Loucy (cell line): ENCODE results near the gene SCMH1.

Source experiments
- H2AFZ ChIP-seq: fragments of 200-600 bp; sonication (generic); 2 replicates; pipeline ENCODE4 v1.6.0; 2016; ENCODE audit warnings: antibody characterized with exemption, mild to moderate bottlenecking, low read length, moderate library complexity
- H3F3A ChIP-seq: fragments of 200-600 bp; 2 replicates; pipeline ENCODE4 v1.6.0; 2016; ENCODE audit warnings: antibody characterized with exemption, low read depth, mild to moderate bottlenecking
- H3K27me3 ChIP-seq: fragments of 200-600 bp; sonication (generic); 2 replicates; pipeline ENCODE4 v1.6.1; 2014; ENCODE audit warnings: low read length, mild to moderate bottlenecking; ENCODE audit not compliant: insufficient read depth, poor library complexity, severe bottlenecking
- H3K36me3 ChIP-seq: fragments of 200-600 bp; sonication (generic); 2 replicates; pipeline ENCODE4 v1.6.1; 2016; ENCODE audit warnings: low read length; ENCODE audit not compliant: insufficient read depth
- H3K4me1 ChIP-seq: fragments of 200-600 bp; sonication (generic); 2 replicates; pipeline ENCODE4 v1.5.1; 2014; ENCODE audit warnings: low read length, mild to moderate bottlenecking; ENCODE audit not compliant: insufficient read depth, poor library complexity, severe bottlenecking
- H3K4me2 ChIP-seq: fragments of 200-600 bp; sonication (generic); 2 replicates; pipeline ENCODE4 v1.6.0; 2014; ENCODE audit warnings: antibody characterized with exemption, low read length, low read depth, mild to moderate bottlenecking; ENCODE audit not compliant: poor library complexity, severe bottlenecking
- H3K4me3 ChIP-seq: fragments of 200-600 bp; sonication (generic); 2 replicates; pipeline ENCODE4 v1.5.1; 2014; ENCODE audit warnings: low read length, mild to moderate bottlenecking, mixed read lengths; ENCODE audit not compliant: poor library complexity, severe bottlenecking
- H3K79me2 ChIP-seq: fragments of 200-600 bp; sonication (generic); 2 replicates; pipeline ENCODE4 v1.6.1; 2014; ENCODE audit warnings: low read length; ENCODE audit not compliant: insufficient read depth
- H3K9ac ChIP-seq: fragments of 200-600 bp; sonication (generic); 2 replicates; pipeline ENCODE4 v1.6.0; 2014; ENCODE audit warnings: mild to moderate bottlenecking, low read depth, low read length, moderate library complexity; ENCODE audit not compliant: poor library complexity, severe bottlenecking
- H3K9me2 ChIP-seq: fragments of 200-600 bp; sonication (generic); replicated peaks from 2 replicates; pipeline ENCODE4 v1.6.1; 2016; ENCODE audit warnings: low read depth, low read length, mixed read lengths
- H3K9me3 ChIP-seq: fragments of 200-600 bp; sonication (generic); 2 replicates; pipeline ENCODE4 v1.6.1; 2014; ENCODE audit warnings: mild to moderate bottlenecking, antibody characterized with exemption, low read length, low read depth; ENCODE audit not compliant: insufficient read depth
- H4K20me1 ChIP-seq: fragments of 200-600 bp; sonication (generic); 2 replicates; pipeline ENCODE4 v1.6.0; 2014; ENCODE audit warnings: antibody characterized with exemption, low read length, mild to moderate bottlenecking; ENCODE audit not compliant: insufficient read depth, poor library complexity, severe bottlenecking
- CTCF ChIP-seq: fragments of 200-600 bp; sonication (generic); conservative IDR thresholded peaks from 2 replicates; pipeline ENCODE4 v1.5.1; 2014; ENCODE audit warnings: mild to moderate bottlenecking, antibody characterized with exemption, low read length
- EZH2phosphoT487 ChIP-seq: fragments of 200-600 bp; IDR thresholded peaks from 2 replicates; pipeline ENCODE4 v1.6.1; 2018; ENCODE audit warnings: antibody characterized with exemption, mild to moderate bottlenecking, moderate library complexity, borderline replicate concordance

Gene SCMH1

GRCh38 chr1:41225495-41225894, 16.6 kb downstream of the SCMH1 start:
- H3K9me2 ChIP-seq: no peaks in the 10 kb centered on the region
- H3K27me3 ChIP-seq: no peaks in the 10 kb centered on the region
- H3F3A ChIP-seq: no peaks in the 10 kb centered on the region
- H3K36me3 ChIP-seq: peaks cover under 1% of the 10 kb centered on the region; the same call in 1 of the 2 replicates
- no peak overlapping the region for H3K4me3 ChIP-seq
- no peak overlapping the region for H2AFZ ChIP-seq
- peaks cover 17% of the 10 kb centered on the region for H3K4me1 ChIP-seq
- no peak overlapping the region for H3K4me2 ChIP-seq
- TF ChIP-seq EZH2phosphoT487: no peak
- no peak for TF ChIP-seq CTCF
- H3K79me2 ChIP-seq: peaks cover 99% of the 10 kb centered on the region
- peaks cover 2% of the 10 kb centered on the region; the same call in 1 of the 2 replicates for H3K9me3 ChIP-seq
- peaks cover 43% of the 10 kb centered on the region for H4K20me1 ChIP-seq
- no peak overlapping the region for H3K9ac ChIP-seq

- peaks cover 32% of the 10 kb centered on the region for H4K20me1 ChIP-seq
- H3F3A ChIP-seq: no peaks in the 10 kb centered on the region
- TF ChIP-seq EZH2phosphoT487: no peak
- no peak for TF ChIP-seq CTCF
- peaks cover 99% of the 10 kb centered on the region for H3K79me2 ChIP-seq
- H3K9ac ChIP-seq: no peak overlapping the region
- peaks cover 27% of the 10 kb centered on the region for H3K36me3 ChIP-seq
- H3K9me3 ChIP-seq: peaks cover 24% of the 10 kb centered on the region; the same call in 1 of the 2 replicates
- H2AFZ ChIP-seq: no peak overlapping the region
- H3K27me3 ChIP-seq: no peaks in the 10 kb centered on the region
- H3K4me1 ChIP-seq: peaks cover 17% of the 10 kb centered on the region
- H3K4me3 ChIP-seq: no peak overlapping the region
- H3K4me2 ChIP-seq: no peak overlapping the region
- no peaks in the 10 kb centered on the region for H3K9me2 ChIP-seq
These were observed 19.6 kb downstream of the SCMH1 start for GRCh38 chr1:41222496-41222895.

- Histone ChIP-seq H3K4me2 (no peak overlapping the region), H3K4me3 (no peak overlapping the region), H2AFZ (no peak overlapping the region), H3K9me2 (no peaks in the 10 kb centered on the region), H3F3A (no peaks in the 10 kb centered on the region), H4K20me1 (peaks cover 27% of the 10 kb centered on the region), H3K36me3 (peaks cover 27% of the 10 kb centered on the region), H3K27me3 (no peaks in the 10 kb centered on the region), H3K9me3 (peaks cover 25% of the 10 kb centered on the region; the same call in 1 of the 2 replicates), H3K4me1 (peaks cover 14% of the 10 kb centered on the region), H3K79me2 (peaks cover 99% of the 10 kb centered on the region), H3K9ac (no peak overlapping the region)
- TF ChIP-seq EZH2phosphoT487: no peak
These were observed 20.1 kb downstream of the SCMH1 start for GRCh38 chr1:41221995-41222394.

- peaks cover 98% of the 10 kb centered on the region for H3K79me2 ChIP-seq
- TF ChIP-seq CTCF (no peak), EZH2phosphoT487 (no peak)
These were observed 24.0 kb downstream of the SCMH1 start for GRCh38 chr1:41218152-41218551.

More at GRCh38 chr1:41218152-41218551, 24.0 kb downstream of the SCMH1 start:
- no peak overlapping the region for H2AFZ ChIP-seq
- peaks cover 27% of the 10 kb centered on the region for H3K36me3 ChIP-seq
- no peaks in the 10 kb centered on the region for H3K9me2 ChIP-seq
- peaks cover 44% of the 10 kb centered on the region for H3K4me1 ChIP-seq
- no peak overlapping the region for H3K4me3 ChIP-seq
- no peak overlapping the region for H3K9ac ChIP-seq
- H4K20me1 ChIP-seq: peaks cover 18% of the 10 kb centered on the region
- H3K9me3 ChIP-seq: peaks cover 25% of the 10 kb centered on the region; the same call in 1 of the 2 replicates
- no peaks in the 10 kb centered on the region for H3K27me3 ChIP-seq
- H3K4me2 ChIP-seq: no peak overlapping the region
- no peaks in the 10 kb centered on the region for H3F3A ChIP-seq
